ENCODE data around the gene ANKRD42. TPM values are rescaled to one million over a fixed set of nuclear protein-coding genes. Genes with fewer than 3 reads are reported as not detected.

The ANKRD42 gene
- total RNA-seq, 1 donor, result 9.5 TPM

GRCh38 chr11:83191986-83192385, 1.5 kb upstream of the ANKRD42 start:
- peak overlapping the region; percentile 90 for H3K4me3 ChIP-seq (ENCODE audit: low read depth, low read length)
- no peak for DNase-seq (ENCODE audit: low read depth)
- TF ChIP-seq CTCF (IDR thresholded peaks at IDR 0.05; ENCODE audit: insufficient read depth, low read length), result no peak

GRCh38 chr11:83192606-83193245, 786 bp upstream of the ANKRD42 start:
- TF ChIP-seq CTCF (IDR thresholded peaks at IDR 0.05; ENCODE audit: insufficient read depth, low read length), result no peak
- peak; percentile 19 for DNase-seq (ENCODE audit: low read depth)

GRCh38 chr11:83194281-83195142, 1.0 kb downstream of the ANKRD42 start:
- H3K4me3 ChIP-seq (ENCODE audit: low read depth, low read length), result peak overlapping the region; percentile 90
- DNase-seq (ENCODE audit: low read depth), result peak; percentile 68
- no peak for TF ChIP-seq CTCF (IDR thresholded peaks at IDR 0.05; ENCODE audit: insufficient read depth, low read length)

More at GRCh38 chr11:83192606-83193245, 786 bp upstream of the ANKRD42 start:
- peak overlapping the region; percentile 90 for H3K4me3 ChIP-seq (ENCODE audit: low read depth, low read length)

GRCh38 chr11:83195143-83195466, 1.6 kb downstream of the ANKRD42 start:
- TF ChIP-seq CTCF (IDR thresholded peaks at IDR 0.05; ENCODE audit: insufficient read depth, low read length), result no peak
- DNase-seq (ENCODE audit: low read depth), result no peak
- H3K4me3 ChIP-seq (ENCODE audit: low read depth, low read length), result peak overlapping the region; percentile 90

- no peak for TF ChIP-seq CTCF (IDR thresholded peaks at IDR 0.05; ENCODE audit: insufficient read depth, low read length)
- H3K4me3 ChIP-seq (ENCODE audit: low read depth, low read length), result peak overlapping the region; percentile 90
- DNase-seq (ENCODE audit: low read depth), result no peak
Measured at GRCh38 chr11:83195649-83196048, 2.1 kb downstream of the ANKRD42 start.

- TF ChIP-seq CTCF (IDR thresholded peaks at IDR 0.05; ENCODE audit: insufficient read depth, low read length), result no peak
Measured at GRCh38 chr11:83200035-83200434, 6.5 kb downstream of the ANKRD42 start.

More at GRCh38 chr11:83200035-83200434, 6.5 kb downstream of the ANKRD42 start:
- H3K4me3 ChIP-seq (ENCODE audit: low read depth, low read length), result no peak overlapping the region
- DNase-seq (ENCODE audit: low read depth), result no peak

Data from fibroblast of the aortic adventitia (primary cell).